Measurements from ENCODE around the gene TOP3A. TPM values are rescaled to one million over a fixed set of nuclear protein-coding genes. Genes with fewer than 3 reads are reported as not detected.

The TOP3A gene
- polyA plus RNA-seq, 1 donor (not counting 4 experiments of a cell fraction or from before 2014, with no cell fraction given) = 11.6 TPM

DNA sequence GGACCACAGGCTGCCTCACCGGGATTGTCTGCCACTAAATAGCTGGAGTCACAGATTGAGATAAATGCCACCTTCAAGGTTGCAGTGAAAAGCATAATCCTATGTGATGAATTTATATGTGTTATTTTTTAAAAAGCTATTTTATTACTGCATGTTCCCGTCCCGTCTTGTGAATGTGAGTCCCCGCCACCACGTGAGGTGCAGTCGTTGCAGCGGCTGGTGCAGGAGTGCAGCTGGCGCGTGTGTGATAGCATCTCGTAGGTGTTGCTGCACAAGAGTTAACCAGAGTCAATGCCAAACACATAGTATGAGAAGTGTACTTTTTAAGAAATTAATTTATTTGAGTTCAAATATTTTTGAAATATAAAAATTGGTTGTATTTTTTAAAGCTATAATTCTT lies 12.8 kb upstream of the TOP3A start:
- H4K20me1 ChIP-seq (ENCODE audit: control insufficient read depth, extremely low read depth, insufficient read depth, low read length) = no peaks in the 10 kb centered on the region
- H2AFZ ChIP-seq (ENCODE audit: control insufficient read depth, low read length) = no peak overlapping the region
- DNase-seq (ENCODE audit: low read depth, low spot score) (no peak), FAIRE-seq (no peak)
- peaks cover 24 to 28% of the 10 kb centered on the region in 2 experiments for H3K36me3 ChIP-seq (ENCODE audit: control insufficient read depth in 2 of 2, extremely low read depth in 1 of 2, insufficient read depth in 2 of 2, low read length in 2 of 2)
- no peaks in the 10 kb centered on the region for H3K4me1 ChIP-seq (ENCODE audit: control insufficient read depth, extremely low read depth, insufficient read depth, low read length)
- H3K9me1 ChIP-seq (ENCODE audit: control insufficient read depth, extremely low read depth, insufficient read depth, low read length) = no peaks in the 10 kb centered on the region
- no peak overlapping the region for H3K4me3 ChIP-seq (ENCODE audit: control insufficient read depth in 2 of 3, extremely low read depth in 1 of 3, insufficient read depth in 2 of 3, low read depth in 1 of 3, low read length in 3 of 3)
- no peaks in the 10 kb centered on the region for H3K9me3 ChIP-seq (ENCODE audit: control insufficient read depth, low read depth, low read length)
- no peak overlapping the region for H3K4me2 ChIP-seq (ENCODE audit: control insufficient read depth, extremely low read depth, insufficient read depth, low read depth, low read length)
- no peak overlapping the region for H3K27ac ChIP-seq (ENCODE audit: control insufficient read depth, insufficient read depth, low read length)
- dilution Hi-C loops (cut with MboI; ENCODE audit: extremely low pct_ligation_motif_present, low sequenced_read_pairs) = no loop called here
- TF ChIP-seq, protein P1, sequence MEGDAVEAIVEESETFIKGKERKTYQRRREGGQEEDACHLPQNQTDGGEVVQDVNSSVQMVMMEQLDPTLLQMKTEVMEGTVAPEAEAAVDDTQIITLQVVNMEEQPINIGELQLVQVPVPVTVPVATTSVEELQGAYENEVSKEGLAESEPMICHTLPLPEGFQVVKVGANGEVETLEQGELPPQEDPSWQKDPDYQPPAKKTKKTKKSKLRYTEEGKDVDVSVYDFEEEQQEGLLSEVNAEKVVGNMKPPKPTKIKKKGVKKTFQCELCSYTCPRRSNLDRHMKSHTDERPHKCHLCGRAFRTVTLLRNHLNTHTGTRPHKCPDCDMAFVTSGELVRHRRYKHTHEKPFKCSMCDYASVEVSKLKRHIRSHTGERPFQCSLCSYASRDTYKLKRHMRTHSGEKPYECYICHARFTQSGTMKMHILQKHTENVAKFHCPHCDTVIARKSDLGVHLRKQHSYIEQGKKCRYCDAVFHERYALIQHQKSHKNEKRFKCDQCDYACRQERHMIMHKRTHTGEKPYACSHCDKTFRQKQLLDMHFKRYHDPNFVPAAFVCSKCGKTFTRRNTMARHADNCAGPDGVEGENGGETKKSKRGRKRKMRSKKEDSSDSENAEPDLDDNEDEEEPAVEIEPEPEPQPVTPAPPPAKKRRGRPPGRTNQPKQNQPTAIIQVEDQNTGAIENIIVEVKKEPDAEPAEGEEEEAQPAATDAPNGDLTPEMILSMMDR (optimal IDR thresholded peaks at IDR 0.05 in 1 of 3, IDR thresholded peaks at IDR 0.05 in 1 of 3, conservative IDR thresholded peaks at IDR 0.05 in 1 of 3; ENCODE audit: extremely low read depth in 1 of 3, insufficient read depth in 2 of 3, low read length in 3 of 3) = no peak
- no peak for TF ChIP-seq EZH2 (IDR thresholded peaks at IDR 0.05; ENCODE audit: low read length)
- H3K27me3 ChIP-seq (ENCODE audit: control insufficient read depth, extremely low read depth, insufficient read depth, low read length) = no peaks in the 10 kb centered on the region
- no peak overlapping the region for H3K9ac ChIP-seq (ENCODE audit: control insufficient read depth, extremely low read depth, insufficient read depth, low read length)
- no peaks in the 10 kb centered on the region for H3K79me2 ChIP-seq (ENCODE audit: control insufficient read depth, insufficient read depth, low read length)

DNA sequence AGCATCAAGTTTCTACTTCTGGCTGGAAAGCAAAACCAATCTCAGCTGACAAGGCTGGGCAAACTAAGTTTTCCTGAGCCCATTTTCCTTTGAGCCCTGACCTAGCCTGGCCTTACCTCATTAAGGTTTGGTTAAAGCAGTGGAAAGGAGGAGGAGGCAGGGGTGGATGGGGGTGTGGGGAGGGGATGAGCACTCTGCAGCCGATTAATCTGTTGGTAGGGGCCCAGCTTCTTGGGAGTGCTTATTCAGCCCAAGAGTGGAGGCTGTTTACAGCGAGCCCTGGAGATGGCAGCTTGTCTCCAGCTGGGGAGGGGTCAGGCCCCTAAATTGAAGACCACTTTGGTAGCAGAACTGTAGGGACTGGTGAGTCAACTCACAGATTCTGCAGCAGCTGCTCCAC lies 12.3 kb upstream of the TOP3A start:
- TF ChIP-seq, protein P1 (optimal IDR thresholded peaks at IDR 0.05 in 1 of 3, IDR thresholded peaks at IDR 0.05 in 1 of 3, conservative IDR thresholded peaks at IDR 0.05 in 1 of 3; ENCODE audit: extremely low read depth in 1 of 3, insufficient read depth in 2 of 3, low read length in 3 of 3) = no peak
- TF ChIP-seq EZH2 (IDR thresholded peaks at IDR 0.05; ENCODE audit: low read length) = no peak
- DNase-seq (ENCODE audit: low read depth, low spot score) (no peak), FAIRE-seq (no peak)
- Histone ChIP-seq H2AFZ (ENCODE audit: control insufficient read depth, low read length) (no peak overlapping the region), H3K27ac (ENCODE audit: control insufficient read depth, insufficient read depth, low read length) (no peak overlapping the region), H3K4me2 (ENCODE audit: control insufficient read depth, extremely low read depth, insufficient read depth, low read depth, low read length) (no peak overlapping the region), H3K4me3 (ENCODE audit: control insufficient read depth in 2 of 3, extremely low read depth in 1 of 3, insufficient read depth in 2 of 3, low read depth in 1 of 3, low read length in 3 of 3) (no peak overlapping the region), H3K36me3 (ENCODE audit: control insufficient read depth in 2 of 2, extremely low read depth in 1 of 2, insufficient read depth in 2 of 2, low read length in 2 of 2) (peaks cover 24 to 29% of the 10 kb centered on the region in 2 experiments), H4K20me1 (ENCODE audit: control insufficient read depth, extremely low read depth, insufficient read depth, low read length) (no peaks in the 10 kb centered on the region), H3K9me3 (ENCODE audit: control insufficient read depth, low read depth, low read length) (no peaks in the 10 kb centered on the region), H3K4me1 (ENCODE audit: control insufficient read depth, extremely low read depth, insufficient read depth, low read length) (no peaks in the 10 kb centered on the region), H3K27me3 (ENCODE audit: control insufficient read depth, extremely low read depth, insufficient read depth, low read length) (no peaks in the 10 kb centered on the region), H3K9me1 (ENCODE audit: control insufficient read depth, extremely low read depth, insufficient read depth, low read length) (no peaks in the 10 kb centered on the region), H3K79me2 (ENCODE audit: control insufficient read depth, insufficient read depth, low read length) (no peaks in the 10 kb centered on the region), H3K9ac (ENCODE audit: control insufficient read depth, extremely low read depth, insufficient read depth, low read length) (no peak overlapping the region)
- dilution Hi-C loops (cut with MboI; ENCODE audit: extremely low pct_ligation_motif_present, low sequenced_read_pairs) = no loop called here

All from keratinocyte (primary cell).